SJCRH30 (cell line): ENCODE data around the gene KIF26B. TPM values are rescaled to one million over a fixed set of nuclear protein-coding genes. Genes with fewer than 3 reads are reported as not detected.

Experiments used
- DNase-seq, 2 experiments: peaks; one replicate each; pipeline ENCODE4 v3.0.0-alpha.2; 2015 to 2020
- H3K27ac ChIP-seq: fragments of 250-450 bp; sonication (Bioruptor Pico); 2 replicates; pipeline ENCODE4 v1.5.1; 2020; ENCODE audit warnings: mild to moderate bottlenecking, moderate library complexity
- H3K27me3 ChIP-seq: fragments of 250-450 bp; sonication (Bioruptor Pico); 2 replicates; pipeline ENCODE4 v1.5.1; 2020; ENCODE audit warnings: mild to moderate bottlenecking, moderate library complexity
- H3K36me3 ChIP-seq: fragments of 250-450 bp; sonication (Bioruptor Pico); 2 replicates; pipeline ENCODE4 v1.5.1; 2020; ENCODE audit warnings: mild to moderate bottlenecking, moderate library complexity
- H3K4me1 ChIP-seq: fragments of 250-450 bp; sonication (Bioruptor Pico); 2 replicates; pipeline ENCODE4 v1.5.1; 2020; ENCODE audit warnings: mild to moderate bottlenecking, moderate library complexity
- H3K4me3 ChIP-seq: fragments of 250-450 bp; sonication (Bioruptor Pico); 2 replicates; pipeline ENCODE4 v1.5.1; 2020; ENCODE audit warnings: mild to moderate bottlenecking, moderate library complexity
- H3K9me3 ChIP-seq: fragments of 250-450 bp; sonication (Bioruptor Pico); replicated peaks from 2 replicates; pipeline ENCODE4 v1.5.1; 2020; ENCODE audit warnings: mild to moderate bottlenecking, moderate library complexity
- total RNA-seq: library from RNA; depleted of rRNA; stranded (reverse); fragments of >200 nt; shearing (Covaris generic); gene quantifications from 2 replicates; pipeline ENCODE4 v1.2.3, GENCODE V29; 2014

KIF26B gene
- total RNA-seq, 1 experiment from 2014 or later, result 14.4 TPM

GRCh38 chr1:245549996-245550719 is 395.4 kb downstream of the KIF26B start:
- H3K27ac ChIP-seq, result no peak overlapping the region
- no peaks in the 10 kb centered on the region for H3K27me3 ChIP-seq
- H3K4me1 ChIP-seq, result no peaks in the 10 kb centered on the region
- H3K9me3 ChIP-seq, result no peaks in the 10 kb centered on the region
- DNase-seq, result no peak
- H3K36me3 ChIP-seq, result no peaks in the 10 kb centered on the region
- H3K4me3 ChIP-seq, result no peak overlapping the region

GRCh38 chr1:245550720-245551043 is 395.9 kb downstream of the KIF26B start:
- H3K36me3 ChIP-seq, result no peaks in the 10 kb centered on the region
- H3K4me1 ChIP-seq, result no peaks in the 10 kb centered on the region
- H3K4me3 ChIP-seq, result no peak overlapping the region
- H3K27ac ChIP-seq, result no peak overlapping the region
- no peaks in the 10 kb centered on the region for H3K9me3 ChIP-seq
- DNase-seq, result no peak
- no peaks in the 10 kb centered on the region for H3K27me3 ChIP-seq

GRCh38 chr1:245551536-245551935 is 396.8 kb downstream of the KIF26B start:
- Histone ChIP-seq H3K4me3 (no peak overlapping the region), H3K27me3 (no peaks in the 10 kb centered on the region)

GRCh38 chr1:245552331-245552730 is 397.5 kb downstream of the KIF26B start:
- no peak overlapping the region for H3K4me3 ChIP-seq
- H3K9me3 ChIP-seq, result no peaks in the 10 kb centered on the region
- H3K27ac ChIP-seq, result no peak overlapping the region
- no peaks in the 10 kb centered on the region for H3K27me3 ChIP-seq
- H3K36me3 ChIP-seq, result no peaks in the 10 kb centered on the region
- H3K4me1 ChIP-seq, result no peaks in the 10 kb centered on the region
- DNase-seq, result no peak

More at GRCh38 chr1:245551536-245551935, 396.8 kb downstream of the KIF26B start:
- H3K4me1 ChIP-seq, result no peaks in the 10 kb centered on the region
- DNase-seq, result no peak
- H3K9me3 ChIP-seq, result no peaks in the 10 kb centered on the region
- no peaks in the 10 kb centered on the region for H3K36me3 ChIP-seq
- no peak overlapping the region for H3K27ac ChIP-seq

GRCh38 chr1:245556057-245556456 is 401.3 kb downstream of the KIF26B start:
- DNase-seq, result no peak
- Histone ChIP-seq H3K27me3 (no peaks in the 10 kb centered on the region), H3K27ac (no peak overlapping the region), H3K4me3 (no peak overlapping the region), H3K36me3 (no peaks in the 10 kb centered on the region), H3K4me1 (no peaks in the 10 kb centered on the region), H3K9me3 (no peaks in the 10 kb centered on the region)

- H3K4me1 ChIP-seq, result no peaks in the 10 kb centered on the region
- H3K9me3 ChIP-seq, result no peaks in the 10 kb centered on the region
- H3K27me3 ChIP-seq, result no peaks in the 10 kb centered on the region
- H3K36me3 ChIP-seq, result no peaks in the 10 kb centered on the region
- H3K4me3 ChIP-seq, result no peak overlapping the region
- H3K27ac ChIP-seq, result no peak overlapping the region
- no peak for DNase-seq
These were observed 403.3 kb downstream of the KIF26B start for GRCh38 chr1:245558069-245558468.

- Histone ChIP-seq H3K9me3 (no peaks in the 10 kb centered on the region), H3K36me3 (no peaks in the 10 kb centered on the region), H3K27me3 (no peaks in the 10 kb centered on the region), H3K4me3 (no peak overlapping the region), H3K4me1 (no peaks in the 10 kb centered on the region), H3K27ac (no peak overlapping the region)
- no peak for DNase-seq
These were observed 405.6 kb downstream of the KIF26B start for GRCh38 chr1:245560316-245560859.

- no peaks in the 10 kb centered on the region for H3K9me3 ChIP-seq
- no peaks in the 10 kb centered on the region for H3K27me3 ChIP-seq
- no peak overlapping the region for H3K4me3 ChIP-seq
- no peak overlapping the region for H3K27ac ChIP-seq
- DNase-seq, result peak in 1 of 2 experiments; percentile 34
- no peaks in the 10 kb centered on the region for H3K4me1 ChIP-seq
- no peaks in the 10 kb centered on the region for H3K36me3 ChIP-seq
These were observed 407.0 kb downstream of the KIF26B start for GRCh38 chr1:245561665-245562234.

GRCh38 chr1:245566134-245566533 is 411.3 kb downstream of the KIF26B start:
- no peaks in the 10 kb centered on the region for H3K36me3 ChIP-seq
- H3K27me3 ChIP-seq, result no peaks in the 10 kb centered on the region
- H3K4me1 ChIP-seq, result no peaks in the 10 kb centered on the region
- H3K4me3 ChIP-seq, result no peak overlapping the region
- H3K9me3 ChIP-seq, result no peaks in the 10 kb centered on the region
- no peak overlapping the region for H3K27ac ChIP-seq
- DNase-seq, result no peak

- Histone ChIP-seq H3K27me3 (no peaks in the 10 kb centered on the region), H3K4me1 (peaks cover 4% of the 10 kb centered on the region), H3K4me3 (no peak overlapping the region), H3K9me3 (no peaks in the 10 kb centered on the region), H3K36me3 (no peaks in the 10 kb centered on the region), H3K27ac (no peak overlapping the region)
- DNase-seq, result no peak
These were observed 412.2 kb downstream of the KIF26B start for GRCh38 chr1:245566952-245567351.

GRCh38 chr1:245571815-245572294 is 417.1 kb downstream of the KIF26B start:
- Histone ChIP-seq H3K9me3 (no peaks in the 10 kb centered on the region), H3K36me3 (no peaks in the 10 kb centered on the region), H3K27ac (peak overlapping the region; percentile 68)

GRCh38 chr1:245572709-245573108 is 417.9 kb downstream of the KIF26B start:
- DNase-seq, result peak; percentile 74 to 87

More at GRCh38 chr1:245571815-245572294, 417.1 kb downstream of the KIF26B start:
- peak in 1 of 2 experiments; percentile 22 for DNase-seq
- Histone ChIP-seq H3K4me3 (no peak overlapping the region), H3K4me1 (peaks cover 34% of the 10 kb centered on the region), H3K27me3 (no peaks in the 10 kb centered on the region)

GRCh38 chr1:245575710-245576109 is 420.9 kb downstream of the KIF26B start:
- H3K27ac ChIP-seq, result no peak overlapping the region
- no peaks in the 10 kb centered on the region for H3K27me3 ChIP-seq
- no peak overlapping the region for H3K4me3 ChIP-seq
- H3K9me3 ChIP-seq, result no peaks in the 10 kb centered on the region
- no peaks in the 10 kb centered on the region for H3K36me3 ChIP-seq
- no peak for DNase-seq
- H3K4me1 ChIP-seq, result peaks cover 66% of the 10 kb centered on the region

More at GRCh38 chr1:245572709-245573108, 417.9 kb downstream of the KIF26B start:
- H3K27me3 ChIP-seq, result no peaks in the 10 kb centered on the region
- no peaks in the 10 kb centered on the region for H3K9me3 ChIP-seq
- H3K36me3 ChIP-seq, result no peaks in the 10 kb centered on the region
- no peak overlapping the region for H3K4me3 ChIP-seq
- H3K27ac ChIP-seq, result peak overlapping the region; percentile 68
- H3K4me1 ChIP-seq, result peaks cover 39% of the 10 kb centered on the region

GRCh38 chr1:245576323-245576722 is 421.5 kb downstream of the KIF26B start:
- Histone ChIP-seq H3K4me3 (no peak overlapping the region), H3K4me1 (peaks cover 70% of the 10 kb centered on the region), H3K27ac (no peak overlapping the region), H3K36me3 (no peaks in the 10 kb centered on the region), H3K9me3 (no peaks in the 10 kb centered on the region), H3K27me3 (no peaks in the 10 kb centered on the region)
- no peak for DNase-seq
